C4-2B (cell line): ENCODE results near the gene STAB2.

Experiments used
- CTCF ChIP-seq: fragments of 450-650 bp; conservative IDR thresholded peaks from 2 replicates; pipeline ENCODE4 v1.5.1; 2017; ENCODE audit warnings: mild to moderate bottlenecking
- ZFX ChIP-seq: fragments of 450-650 bp; IDR thresholded peaks from 2 replicates; pipeline ENCODE4 v1.6.1; 2017

- no peak for TF ChIP-seq CTCF
- no peak for TF ChIP-seq ZFX
These were observed 206.5 kb downstream of the STAB2 start for GRCh38 chr12:103793512-103794045.
